DOHH2 (cell line): ENCODE measurements around the gene SH2D1A.

Experiments
- H3F3A ChIP-seq: fragments of 200-600 bp; sonication (generic), shearing (Covaris generic); 2 replicates; pipeline ENCODE4 v1.6.0; 2016; ENCODE audit warnings: antibody characterized with exemption, mild to moderate bottlenecking; ENCODE audit not compliant: control insufficient read depth, insufficient read depth
- H3K27ac ChIP-seq: fragments of 200-600 bp; sonication (generic); 2 replicates; pipeline ENCODE4 v1.5.1; 2014; ENCODE audit warnings: low read depth, mild to moderate bottlenecking, low read length, moderate library complexity
- H3K27me3 ChIP-seq: fragments of 200-600 bp; sonication (generic); 2 replicates; pipeline ENCODE4 v1.6.1; 2014; ENCODE audit warnings: mild to moderate bottlenecking, low read length, mixed read lengths; ENCODE audit not compliant: control insufficient read depth
- H3K36me3 ChIP-seq: fragments of 200-600 bp; sonication (generic); 2 replicates; pipeline ENCODE4 v1.6.1; 2014; ENCODE audit warnings: mild to moderate bottlenecking, low read length, moderate library complexity, mixed read lengths; ENCODE audit not compliant: control insufficient read depth
- H3K4me1 ChIP-seq: fragments of 200-600 bp; sonication (generic); 2 replicates; pipeline ENCODE4 v1.6.1; 2014; ENCODE audit warnings: mild to moderate bottlenecking, low read length, mixed read lengths; ENCODE audit not compliant: control insufficient read depth
- H3K4me2 ChIP-seq: fragments of 200-600 bp; sonication (generic); 2 replicates; pipeline ENCODE4 v1.6.0; 2014; ENCODE audit warnings: mild to moderate bottlenecking, low read length, moderate library complexity
- H3K4me3 ChIP-seq: fragments of 200-600 bp; sonication (generic); 2 replicates; pipeline ENCODE4 v1.5.1; 2014; ENCODE audit warnings: mild to moderate bottlenecking, low read length, mixed read lengths
- H3K79me2 ChIP-seq: fragments of 200-600 bp; sonication (generic); 2 replicates; pipeline ENCODE4 v1.6.1; 2014; ENCODE audit warnings: mild to moderate bottlenecking, low read length, mixed read lengths; ENCODE audit not compliant: control insufficient read depth
- H3K9me2 ChIP-seq: fragments of 200-600 bp; sonication (generic); replicated peaks from 2 replicates; pipeline ENCODE4 v1.6.1; 2014; ENCODE audit warnings: mild to moderate bottlenecking, low read length, mixed read lengths; ENCODE audit not compliant: control insufficient read depth
- H3K9me3 ChIP-seq: fragments of 200-600 bp; sonication (generic); 2 replicates; pipeline ENCODE4 v1.6.1; 2014; ENCODE audit warnings: antibody characterized with exemption, low read length, mixed read lengths; ENCODE audit not compliant: control insufficient read depth, insufficient read depth
- H4K20me1 ChIP-seq: fragments of 200-600 bp; sonication (generic); 2 replicates; pipeline ENCODE4 v1.6.0; 2014; ENCODE audit warnings: low read depth, mild to moderate bottlenecking, antibody characterized with exemption, low read length, moderate library complexity; ENCODE audit not compliant: control insufficient read depth, insufficient read depth
- CTCF ChIP-seq: fragments of 200-600 bp; sonication (generic); IDR thresholded peaks from one replicate; pipeline ENCODE4 v1.5.1; 2014; ENCODE audit warnings: antibody characterized with exemption, mild to moderate bottlenecking, low read depth, low read length; ENCODE audit not compliant: poor library complexity, severe bottlenecking
- EZH2phosphoT487 ChIP-seq: fragments of 200-600 bp; sonication (generic); IDR thresholded peaks from 2 replicates; pipeline ENCODE4 v1.6.1; 2017; ENCODE audit warnings: borderline replicate concordance, mild to moderate bottlenecking, antibody characterized with exemption, low read length, moderate library complexity, mixed read lengths

The SH2D1A gene

GRCh38 chrX:124369722-124370121 lies 23.4 kb downstream of the SH2D1A start:
- Histone ChIP-seq H3K79me2 (no peaks in the 10 kb centered on the region), H3K4me3 (no peak overlapping the region), H3K9me2 (no peaks in the 10 kb centered on the region), H3K27ac (no peak overlapping the region), H3K27me3 (no peaks in the 10 kb centered on the region), H3F3A (no peaks in the 10 kb centered on the region), H4K20me1 (no peaks in the 10 kb centered on the region), H3K36me3 (no peaks in the 10 kb centered on the region), H3K4me1 (no peaks in the 10 kb centered on the region), H3K4me2 (no peak overlapping the region), H3K9me3 (no peaks in the 10 kb centered on the region)
- TF ChIP-seq EZH2phosphoT487 (no peak), CTCF (no peak)

GRCh38 chrX:124373348-124373747 lies 27.0 kb downstream of the SH2D1A start:
- Histone ChIP-seq H4K20me1 (no peaks in the 10 kb centered on the region), H3K4me3 (no peak overlapping the region), H3K27ac (no peak overlapping the region), H3K36me3 (no peaks in the 10 kb centered on the region), H3K9me2 (no peaks in the 10 kb centered on the region), H3K27me3 (no peaks in the 10 kb centered on the region), H3K4me1 (no peaks in the 10 kb centered on the region), H3K4me2 (no peak overlapping the region), H3F3A (no peaks in the 10 kb centered on the region), H3K9me3 (no peaks in the 10 kb centered on the region), H3K79me2 (no peaks in the 10 kb centered on the region)
- TF ChIP-seq EZH2phosphoT487 (no peak), CTCF (no peak)

GRCh38 chrX:124378643-124379042 lies 32.3 kb downstream of the SH2D1A start:
- Histone ChIP-seq H4K20me1 (no peaks in the 10 kb centered on the region), H3K79me2 (no peaks in the 10 kb centered on the region), H3K27ac (no peak overlapping the region), H3K4me3 (no peak overlapping the region), H3K36me3 (no peaks in the 10 kb centered on the region), H3K4me2 (no peak overlapping the region), H3K4me1 (no peaks in the 10 kb centered on the region), H3K9me2 (no peaks in the 10 kb centered on the region), H3F3A (no peaks in the 10 kb centered on the region), H3K9me3 (no peaks in the 10 kb centered on the region), H3K27me3 (no peaks in the 10 kb centered on the region)
- no peak for TF ChIP-seq CTCF
- no peak for TF ChIP-seq EZH2phosphoT487

DNA sequence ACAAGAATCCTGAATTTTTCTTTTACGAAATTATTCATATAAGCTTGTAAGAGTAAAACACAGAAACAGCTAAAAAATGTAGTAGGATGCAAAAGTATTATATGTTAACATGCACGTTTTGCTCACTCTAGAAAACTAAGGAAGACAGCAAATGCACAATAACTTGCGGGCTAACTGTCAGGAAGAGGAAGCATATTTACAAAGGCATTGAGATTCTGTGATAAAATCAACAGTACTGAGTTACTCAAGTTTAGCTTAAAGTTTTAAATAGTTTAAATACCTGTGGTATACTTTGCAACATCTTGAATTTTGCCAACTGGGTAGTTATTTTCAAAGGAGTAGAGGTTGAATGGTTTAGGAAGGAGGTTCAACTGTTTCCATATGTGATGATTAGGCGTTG lies 37.0 kb downstream of the SH2D1A start:
- no peaks in the 10 kb centered on the region for H3K9me2 ChIP-seq
- H3K4me3 ChIP-seq, result no peak overlapping the region
- no peaks in the 10 kb centered on the region for H3K36me3 ChIP-seq
- H3K79me2 ChIP-seq, result no peaks in the 10 kb centered on the region
- no peaks in the 10 kb centered on the region for H3K27me3 ChIP-seq
- H3K4me2 ChIP-seq, result no peak overlapping the region
- H3F3A ChIP-seq, result no peaks in the 10 kb centered on the region
- H3K9me3 ChIP-seq, result no peaks in the 10 kb centered on the region
- no peak for TF ChIP-seq EZH2phosphoT487
- TF ChIP-seq CTCF, result no peak
- H3K4me1 ChIP-seq, result no peaks in the 10 kb centered on the region
- no peaks in the 10 kb centered on the region for H4K20me1 ChIP-seq
- no peak overlapping the region for H3K27ac ChIP-seq
